IMR-90 (cell line): Measurements from ENCODE around the gene ADCK2. TPM values are rescaled to one million over a fixed set of nuclear protein-coding genes. Genes with fewer than 3 reads are reported as not detected.

Experiments used
- ATAC-seq: fragments of 200-7000 bp; cut with Tn5 transposase; 2 replicates; pipeline ENCODE4 v1.9.1; 2020; ENCODE audit warnings: low read depth, mild to moderate bottlenecking, moderate library complexity
- BruUV-seq: library from RNA; stranded (reverse); fragments of 400-500 nt; replicated peaks from 2 replicates; lab custom pipeline; 2021; lab: Mats Ljungman, UMichigan
- CTCF ChIA-PET: fragments of 300-600 bp; formaldehyde crosslinking; extraction: SDS; loops from one replicate; lab custom pipeline; 2021; ENCODE audit warnings: antibody characterized with exemption; lab: Yijun Ruan, JAX
- POLR2A ChIA-PET: fragments of 300-600 bp; sonication (Branson Sonifier 250); formaldehyde crosslinking; loops from one replicate; lab custom pipeline; 2022; ENCODE audit warnings: antibody characterized with exemption; ENCODE audit not compliant: unreplicated experiment; lab: Charles Lee
- DNase-seq: peaks from one replicate; pipeline ENCODE4 v3.0.0; 2013
- H2AFZ ChIP-seq: replicated peaks from 2 replicates; pipeline ENCODE3; 2013; ENCODE audit warnings: low read length, mild to moderate bottlenecking; ENCODE audit not compliant: poor library complexity
- H2AK5ac ChIP-seq: 2 replicates; pipeline ENCODE4 v1.6.1; 2013; ENCODE audit warnings: low read depth, low read length, inconsistent platforms
- H2AK9ac ChIP-seq: replicated peaks from 2 replicates; pipeline ENCODE3; 2013; ENCODE audit warnings: mild to moderate bottlenecking, low read depth, low read length, moderate library complexity; ENCODE audit not compliant: poor library complexity
- H2BK120ac ChIP-seq: 2 replicates; pipeline ENCODE4 v1.6.1; 2013; ENCODE audit warnings: low read depth, low read length, inconsistent platforms
- H2BK15ac ChIP-seq: 3 replicates; pipeline ENCODE4 v1.6.1; 2013; ENCODE audit warnings: low read depth, low read length, inconsistent platforms
- H2BK20ac ChIP-seq: 2 replicates; pipeline ENCODE4 v1.6.1; 2013; ENCODE audit warnings: low read depth, mild to moderate bottlenecking, inconsistent platforms, low read length, moderate library complexity
- H2BK5ac ChIP-seq: 2 replicates; pipeline ENCODE4 v1.6.1; 2013; ENCODE audit warnings: mild to moderate bottlenecking, low read depth, low read length, inconsistent platforms; ENCODE audit not compliant: poor library complexity, severe bottlenecking
- H3K14ac ChIP-seq: replicated peaks from 2 replicates; pipeline ENCODE4 v1.6.1; 2013; ENCODE audit warnings: low read depth, low read length, inconsistent platforms
- H3K18ac ChIP-seq: 2 replicates; pipeline ENCODE4 v1.6.1; 2013; ENCODE audit warnings: low read depth, low read length, control low read depth
- H3K23ac ChIP-seq: 2 replicates; pipeline ENCODE4 v1.6.1; 2013; ENCODE audit warnings: low read depth, low read length, inconsistent platforms
- H3K27ac ChIP-seq: 2 replicates; pipeline ENCODE4 v1.5.1; 2013; ENCODE audit warnings: mild to moderate bottlenecking, control low read depth, low read length; ENCODE audit not compliant: insufficient read depth
- H3K27me3 ChIP-seq: 2 replicates; pipeline ENCODE4 v1.6.1; 2013; ENCODE audit warnings: low read length; ENCODE audit not compliant: control insufficient read depth, insufficient read depth
- H3K36me3 ChIP-seq: 2 replicates; pipeline ENCODE4 v1.6.1; 2013; ENCODE audit warnings: low read length, mixed read lengths; ENCODE audit not compliant: control insufficient read depth, insufficient read depth
- H3K4ac ChIP-seq: 2 replicates; pipeline ENCODE4 v1.6.1; 2013; ENCODE audit warnings: low read depth, low read length, inconsistent platforms
- H3K4me1 ChIP-seq: 2 replicates; pipeline ENCODE4 v1.6.1; 2013; ENCODE audit warnings: low read length, mixed read lengths; ENCODE audit not compliant: control insufficient read depth, insufficient read depth
- H3K4me2 ChIP-seq: 2 replicates; pipeline ENCODE4 v1.6.1; 2013; ENCODE audit warnings: low read depth, mild to moderate bottlenecking, control low read depth, low read length, moderate library complexity
- H3K4me3 ChIP-seq: 2 replicates; pipeline ENCODE4 v1.5.1; 2013; ENCODE audit warnings: low read depth, mild to moderate bottlenecking, control low read depth, low read length, moderate library complexity; ENCODE audit not compliant: insufficient read depth
- H3K56ac ChIP-seq: 2 replicates; pipeline ENCODE4 v1.6.1; 2013; ENCODE audit warnings: low read length, inconsistent platforms; ENCODE audit not compliant: insufficient read depth; ENCODE audit errors: extremely low read depth
- H3K79me1 ChIP-seq, 2 experiments: 2 replicates each; pipeline ENCODE4 v1.6.1; 2013; ENCODE audit warnings: low read length in 2 of 2, inconsistent platforms in 1 of 2, low read depth in 1 of 2
- H3K9ac ChIP-seq: 2 replicates; pipeline ENCODE4 v1.6.1; 2013; ENCODE audit warnings: low read depth, low read length, control low read depth
- H3K9me1 ChIP-seq: 2 replicates; pipeline ENCODE4 v1.6.1; 2013; ENCODE audit warnings: low read length, inconsistent platforms; ENCODE audit not compliant: insufficient read depth
- H3K9me3 ChIP-seq: 2 replicates; pipeline ENCODE4 v1.6.1; 2013; ENCODE audit warnings: low read length; ENCODE audit not compliant: control insufficient read depth, insufficient read depth
- H4K20me1 ChIP-seq: 2 replicates; pipeline ENCODE4 v1.6.1; 2013; ENCODE audit warnings: low read length, inconsistent platforms; ENCODE audit not compliant: insufficient read depth
- H4K5ac ChIP-seq: 2 replicates; pipeline ENCODE4 v1.6.1; 2013; ENCODE audit warnings: mild to moderate bottlenecking, low read depth, low read length, control low read depth
- H4K8ac ChIP-seq, 2 experiments: 2 replicates each; pipeline ENCODE4 v1.6.1; 2013; ENCODE audit warnings: low read depth in 2 of 2, low read length in 2 of 2, control low read depth in 1 of 2, inconsistent platforms in 1 of 2
- H4K91ac ChIP-seq: 2 replicates; pipeline ENCODE4 v1.6.1; 2013; ENCODE audit warnings: low read depth, low read length, inconsistent platforms; ENCODE audit not compliant: insufficient read depth
- BHLHE40 ChIP-seq: fragments of 150-350 bp; IDR thresholded peaks from 2 replicates; pipeline ENCODE4 v1.6.1; 2016; ENCODE audit warnings: mild to moderate bottlenecking, low read depth, low read length
- CEBPB ChIP-seq: IDR thresholded peaks from 2 replicates; pipeline ENCODE4 v1.6.1; 2012; ENCODE audit warnings: low read depth, low read length, improper control_type of control experiment
- POLR2A ChIP-seq: IDR thresholded peaks from 2 replicates; pipeline ENCODE4 v1.6.1; 2012; ENCODE audit warnings: mild to moderate bottlenecking, low read depth, low read length
- RAD21 ChIP-seq: IDR thresholded peaks from 2 replicates; pipeline ENCODE4 v1.6.1; 2012; ENCODE audit warnings: low read length, improper control_type of control experiment
- RFX5 ChIP-seq: IDR thresholded peaks from 2 replicates; pipeline ENCODE4 v1.8.0; 2012; ENCODE audit warnings: low read depth, mild to moderate bottlenecking, low read length, moderate library complexity
- WGBS, 2 experiments: methylation state at CpG; one replicate each; pipeline versions ENCODE4 v1.1.5 to v1.1.7; 2013; ENCODE audit warnings: missing lambda C conversion rate in 2 of 2; ENCODE audit not compliant: insufficient read length in 1 of 2; ENCODE audit errors: extremely low coverage in 2 of 2; 5-methylcytosine and 5-hydroxymethylcytosine counted together
- dilution Hi-C: fragments of 300-500 bp; cut with HindIII; formaldehyde crosslinking; loops from one replicate; pipeline ENCODE4 v1.14.3; 2018; ENCODE audit warnings: low sequenced_read_pairs; ENCODE audit not compliant: unreplicated experiment
- in situ Hi-C: fragments of 300-500 bp; cut with MboI; formaldehyde crosslinking; loops from 3 replicates; pipeline ENCODE4 v1.14.3; 2019; ENCODE audit warnings: low sequenced_read_pairs, inconsistent platforms, mixed read lengths
- intact Hi-C: fragments of 100-400 bp; cut with micrococcal nuclease; formaldehyde crosslinking; loops from 2 replicates; pipeline ENCODE4 v1.10.0; 2022
- polyA plus RNA-seq, 3 experiments: library from polyadenylated mRNA; depleted of rRNA; stranded (reverse); fragments of >200 nt; gene quantifications; 2 replicates each; pipeline ENCODE4 v1.2.3, GENCODE V29; 2012; ENCODE audit warnings: low replicate concordance in 1 of 3
- total RNA-seq: library from RNA; depleted of rRNA; stranded (reverse); fragments of >200 nt; gene quantifications from 2 replicates; pipeline ENCODE4 v1.2.3, GENCODE V29; 2012
- TF ChIP-seq, protein P1 (sequence below): fragments of 150-350 bp; IDR thresholded peaks from 2 replicates; pipeline ENCODE4 v1.6.1; 2017; ENCODE audit warnings: mild to moderate bottlenecking, antibody characterized with exemption, low read length, low read depth

ADCK2 gene
- total and polyA plus RNA-seq, 2 of the 4 experiments (the other 2 are of a cell fraction): 7.1 to 10.0 TPM

DNA sequence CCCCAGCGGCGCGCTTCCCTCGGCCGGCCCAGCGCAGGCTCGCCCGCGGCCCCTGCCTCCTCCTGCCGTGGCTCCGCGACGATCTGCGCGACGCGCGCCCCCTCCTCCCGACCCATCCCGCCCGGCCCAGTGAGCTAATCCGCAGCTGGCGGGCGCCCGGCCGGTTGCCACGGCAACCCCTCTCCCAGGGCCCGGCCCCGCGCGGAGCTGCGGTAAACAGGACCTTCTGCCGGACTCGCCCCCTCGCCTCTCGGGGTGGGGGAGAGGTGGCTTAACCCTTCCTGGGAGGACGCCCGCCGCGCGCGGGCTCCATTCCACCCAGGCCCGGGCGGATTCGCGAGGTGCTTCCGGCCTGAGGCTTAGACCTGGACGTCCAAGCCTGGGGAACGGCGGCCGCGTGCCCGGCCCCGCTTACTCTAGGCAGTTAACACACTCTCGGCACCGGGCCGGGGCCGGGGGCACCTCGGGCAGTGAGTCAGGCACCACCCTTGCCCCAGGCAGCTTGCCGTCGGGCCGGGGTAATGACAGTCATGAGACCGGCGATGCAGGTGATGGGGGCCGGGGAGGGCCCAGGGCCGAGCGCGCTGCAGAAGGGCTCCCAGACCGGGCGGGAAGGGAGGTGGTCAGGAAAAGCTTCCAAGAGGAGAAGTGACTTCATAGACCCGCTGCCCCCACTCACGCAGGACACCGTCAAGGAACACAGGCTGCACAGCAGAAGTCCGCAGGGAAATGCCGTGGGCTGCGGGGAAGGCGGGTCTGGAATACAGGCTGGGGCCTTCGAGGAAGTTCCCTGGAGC, 31.8 kb upstream of the ADCK2 start, which contains the start of gene DENND2A (continued):
- no peak for TF ChIP-seq RFX5
- no peak for TF ChIP-seq BHLHE40
- peak; percentile 61; the same call in 1 of the 2 replicates for TF ChIP-seq POLR2A

DNA sequence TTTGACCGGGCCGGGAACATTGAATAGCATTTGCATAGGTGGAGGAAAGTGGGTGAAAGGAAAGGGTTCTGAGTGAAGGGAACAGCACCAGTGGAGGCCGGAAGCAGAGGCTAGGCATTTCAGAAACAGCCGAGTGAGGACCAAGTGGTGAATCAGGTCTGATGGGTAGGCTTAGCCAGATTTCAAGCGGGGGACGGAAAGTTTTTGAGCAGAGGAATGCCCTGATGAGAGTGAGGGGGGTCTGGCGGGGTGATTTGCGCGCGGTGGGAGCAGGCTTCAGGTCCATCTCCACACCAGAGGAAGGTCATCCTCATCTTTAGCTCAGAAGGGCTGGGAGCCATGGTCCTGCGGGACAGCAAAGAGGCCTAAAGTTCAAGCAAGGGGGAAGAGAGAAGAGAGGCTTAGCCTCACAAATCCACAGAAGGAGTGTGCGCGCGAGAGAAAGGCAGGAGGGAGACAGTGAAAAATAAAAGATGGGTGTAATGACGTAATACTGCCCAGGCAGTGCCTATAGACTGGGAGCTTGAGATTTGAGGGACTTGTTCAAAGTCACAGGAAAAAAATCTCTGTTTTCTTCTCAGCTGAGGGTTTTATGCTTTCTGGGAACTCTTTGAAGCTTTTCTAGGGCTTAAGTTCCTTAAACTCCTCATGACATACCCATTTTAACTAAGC, 31.1 kb upstream of the ADCK2 start:
- POLR2A ChIA-PET: interaction anchor here (1.1 kb wide), 1 partner anchor 15 kb away, joined by 15 read pairs; no protein-coding TSS in a partner anchor
- Histone ChIP-seq H2BK15ac (peak overlapping the region; percentile 4; the same call in 1 of the 3 replicates), H3K4ac (peak overlapping the region; percentile 65), H2AK9ac (peak overlapping the region; percentile 91), H2AK5ac (peak overlapping the region; percentile 90), H3K27ac (no peak overlapping the region), H3K18ac (no peak overlapping the region), H3K27me3 (no peaks in the 10 kb centered on the region), H2BK5ac (no peak overlapping the region), H2BK20ac (peak overlapping the region; percentile 44), H3K79me1 (peaks cover 4 to 36% of the 10 kb centered on the region in 2 experiments; a peak in 3 of 4 replicates), H3K56ac (no peak overlapping the region), H4K5ac (no peak overlapping the region), H3K14ac (peak overlapping the region; percentile 49; the same call in 1 of the 2 replicates), H3K4me2 (no peak overlapping the region; the same call in 1 of the 2 replicates), H3K23ac (peak overlapping the region; percentile 36; the same call in 1 of the 2 replicates), H4K20me1 (peaks cover 12% of the 10 kb centered on the region; the same call in 1 of the 2 replicates), H3K9me3 (no peaks in the 10 kb centered on the region), H3K9me1 (peaks cover 6% of the 10 kb centered on the region; the same call in 1 of the 2 replicates), H3K4me1 (peaks cover 15% of the 10 kb centered on the region), H3K4me3 (no peak overlapping the region), H3K9ac (no peak overlapping the region), H4K8ac (peak overlapping the region in 1 of 2 experiments; percentile 76; a peak in 2 of 4 replicates), H2BK120ac (peak overlapping the region; percentile 68; the same call in 1 of the 2 replicates), H4K91ac (peak overlapping the region; percentile 59), H2AFZ (peak overlapping the region; percentile 94), H3K36me3 (no peaks in the 10 kb centered on the region)
- TF ChIP-seq, protein P1, sequence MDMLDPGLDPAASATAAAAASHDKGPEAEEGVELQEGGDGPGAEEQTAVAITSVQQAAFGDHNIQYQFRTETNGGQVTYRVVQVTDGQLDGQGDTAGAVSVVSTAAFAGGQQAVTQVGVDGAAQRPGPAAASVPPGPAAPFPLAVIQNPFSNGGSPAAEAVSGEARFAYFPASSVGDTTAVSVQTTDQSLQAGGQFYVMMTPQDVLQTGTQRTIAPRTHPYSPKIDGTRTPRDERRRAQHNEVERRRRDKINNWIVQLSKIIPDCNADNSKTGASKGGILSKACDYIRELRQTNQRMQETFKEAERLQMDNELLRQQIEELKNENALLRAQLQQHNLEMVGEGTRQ: no peak
- no peak for TF ChIP-seq POLR2A
- 0 out of 2 replicates have a peak, but pooled peaks have one; percentile 12 for TF ChIP-seq CEBPB
- no peak for TF ChIP-seq RAD21
- in situ Hi-C loops: no loop called here
- intact Hi-C loops: no loop called here
- no TSS peak for BruUV-seq
- dilution Hi-C loops: no loop called here
- CTCF ChIA-PET: no interaction called here
- ATAC-seq: no peak
- DNase-seq: no peak
- 58% methylated on average over 8 of the region's 15 CpGs; no CpG with 5 or more reads in 1 of the 2 experiments for WGBS, 2 experiments
